ENCODE measurements around the gene UGP2.
"Not testable (repeated sequence)": the region's sequence is repeated elsewhere in the genome, so short reads cannot be mapped to it uniquely, and the experiment has no call there.

The UGP2 gene

GRCh38 chr2:63840081-63840784 lies 1.5 kb upstream of the UGP2 start:
- DNase-seq (ENCODE audit: low read depth in 1 of 2, low spot score in 1 of 2): no peak

GRCh38 chr2:63840785-63841253 lies 877 bp upstream of the UGP2 start:
- peak; percentile 92 to 96 for DNase-seq (ENCODE audit: low read depth in 1 of 2, low spot score in 1 of 2)

GRCh38 chr2:63842149-63843061 lies 709 bp downstream of the UGP2 start:
- no peak for DNase-seq (ENCODE audit: low read depth in 1 of 2, low spot score in 1 of 2)

DNA sequence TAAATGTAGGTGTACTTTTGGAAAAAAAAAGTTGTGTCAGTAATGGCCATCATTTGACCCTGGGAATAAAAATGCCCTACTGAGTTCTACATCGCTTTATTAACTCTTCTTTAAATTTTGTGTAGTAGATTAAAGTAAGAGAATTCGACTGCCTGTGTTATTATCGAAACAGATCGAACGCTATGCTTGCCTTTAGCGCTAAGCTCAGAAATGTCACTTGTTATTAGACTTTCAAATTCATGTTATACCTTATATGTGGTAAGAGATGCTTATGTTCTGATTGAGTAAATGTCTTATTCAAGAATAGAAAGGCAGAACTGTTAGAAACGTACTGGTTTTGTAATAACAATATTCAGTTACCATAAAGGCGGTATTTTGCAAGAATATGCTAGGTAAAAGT lies 1.4 kb downstream of the UGP2 start:
- no peak for DNase-seq (ENCODE audit: low read depth in 1 of 2, low spot score in 1 of 2)

DNA sequence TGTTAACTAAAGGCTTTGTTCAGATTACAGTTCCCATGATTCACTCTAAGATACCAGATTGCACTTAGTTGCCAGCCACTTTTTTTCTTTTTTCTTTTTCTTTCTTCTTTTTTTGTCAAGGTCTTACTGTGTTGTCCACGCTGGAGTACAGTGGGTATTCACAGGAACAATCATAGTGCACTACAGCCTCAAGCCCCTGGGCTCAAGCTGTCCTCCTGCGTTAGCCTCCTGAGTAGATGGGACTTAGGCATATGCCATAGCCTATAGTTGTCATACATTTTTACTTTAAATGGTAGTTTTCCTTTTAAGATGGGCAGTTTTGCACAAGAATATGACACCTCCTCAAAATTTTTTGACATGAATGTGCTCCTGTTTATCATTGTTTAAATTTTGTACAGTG lies 2.1 kb downstream of the UGP2 start:
- no peak for DNase-seq (ENCODE audit: low read depth in 1 of 2, low spot score in 1 of 2)

DNA sequence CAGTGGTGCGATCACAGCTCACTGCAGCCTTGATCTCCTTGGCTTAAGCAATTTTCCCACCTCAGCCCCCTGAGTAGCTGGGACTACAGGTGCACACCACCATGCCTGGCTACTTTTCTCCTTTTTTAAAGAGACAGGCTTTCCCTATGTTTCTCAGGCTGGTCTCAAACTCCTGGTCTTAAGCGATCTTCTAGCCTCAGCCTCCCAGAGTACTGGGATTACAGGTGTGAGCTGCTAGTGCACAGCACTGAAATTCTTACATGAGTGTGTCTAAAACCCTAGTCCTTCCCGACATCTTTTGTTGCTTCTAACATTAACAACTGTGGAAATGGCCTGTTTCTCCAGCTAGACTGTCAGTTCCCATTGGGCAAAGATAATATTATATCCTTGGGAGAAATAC lies 2.9 kb downstream of the UGP2 start:
- DNase-seq (ENCODE audit: low read depth in 1 of 2, low spot score in 1 of 2): no peak

GRCh38 chr2:63845866-63846265 lies 4.2 kb downstream of the UGP2 start:
- DNase-seq (ENCODE audit: low read depth in 1 of 2, low spot score in 1 of 2): no peak

DNA sequence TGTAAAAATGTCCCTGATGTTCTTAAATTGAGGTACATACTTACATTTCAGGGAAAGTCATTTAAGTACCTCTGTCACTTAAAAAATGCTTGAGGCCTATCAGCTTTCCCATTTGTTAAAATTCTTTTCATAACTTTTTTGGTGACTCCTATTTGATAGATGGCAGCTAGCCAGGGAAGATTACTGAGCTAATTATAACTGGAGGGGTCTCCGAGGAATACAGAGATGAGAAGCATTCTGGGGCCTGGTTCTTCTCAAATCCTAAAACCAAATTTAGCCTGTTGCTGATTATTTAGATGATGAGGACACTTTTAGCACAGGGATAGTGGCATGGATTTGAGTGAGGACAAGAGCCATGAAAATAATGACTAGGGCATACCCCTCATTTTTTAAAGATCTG lies 4.8 kb downstream of the UGP2 start:
- DNase-seq (ENCODE audit: low read depth in 1 of 2, low spot score in 1 of 2): no peak

- DNase-seq (ENCODE audit: low read depth in 1 of 2, low spot score in 1 of 2): not testable (repeated sequence)
These were observed 5.9 kb downstream of the UGP2 start for GRCh38 chr2:63847571-63847970.

DNA sequence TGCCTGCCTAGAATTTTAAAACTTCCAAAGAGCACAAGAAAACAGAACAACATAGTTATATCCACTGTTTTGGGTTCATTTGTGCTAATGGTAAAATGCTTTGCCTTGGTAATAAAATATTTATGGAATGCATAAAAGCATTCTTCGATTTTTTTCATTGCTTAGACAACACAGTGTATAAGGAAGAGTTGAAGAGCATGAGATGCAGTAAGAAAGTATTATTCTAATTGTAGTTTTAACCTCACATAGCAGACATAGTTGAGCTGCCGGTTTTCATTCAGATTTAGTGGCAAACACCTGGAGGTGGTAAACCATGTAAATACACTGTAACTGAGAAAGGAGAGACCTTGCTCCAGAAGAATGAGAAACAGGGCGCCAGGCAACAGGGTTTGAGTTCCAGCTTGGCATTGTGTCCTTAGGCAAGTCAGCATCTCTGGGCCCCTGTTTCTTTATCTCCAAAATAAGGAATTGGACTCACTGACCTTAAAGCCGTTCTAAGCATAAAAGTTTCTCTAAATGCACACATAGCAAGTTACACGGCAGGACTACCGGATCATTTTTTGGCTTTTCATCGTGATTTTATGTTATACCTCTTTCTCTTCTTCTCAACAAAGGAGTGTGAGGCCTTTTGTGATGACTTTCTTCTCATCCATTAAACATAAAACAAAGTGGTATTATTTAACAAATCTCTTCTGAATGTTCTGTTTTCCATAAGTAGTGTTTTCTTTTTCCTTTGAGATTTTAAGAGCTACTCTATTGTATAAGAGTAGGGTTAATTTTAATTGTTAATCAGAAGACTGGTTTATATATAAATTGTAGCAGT lies 7.9 kb downstream of the UGP2 start:
- DNase-seq (ENCODE audit: low read depth in 1 of 2, low spot score in 1 of 2): no peak

DNA sequence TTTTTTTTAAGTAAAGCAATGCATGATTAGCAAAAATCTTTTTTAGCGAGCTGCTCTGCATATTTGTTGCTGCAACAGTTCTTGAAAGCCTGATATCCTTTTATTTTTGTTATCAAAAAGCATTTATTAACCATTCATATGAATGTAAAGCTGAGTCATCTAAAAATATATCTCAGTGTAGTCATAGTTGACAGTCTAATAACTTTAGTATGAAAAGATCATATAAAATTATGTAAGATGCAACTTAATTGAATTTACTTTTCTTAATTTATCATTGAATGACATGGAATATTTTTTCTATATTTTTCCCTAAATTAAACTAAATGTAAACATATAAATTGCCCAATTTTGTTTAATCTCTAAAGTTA lies 8.5 kb downstream of the UGP2 start:
- DNase-seq (ENCODE audit: low read depth in 1 of 2, low spot score in 1 of 2): no peak

- no peak for DNase-seq (ENCODE audit: low read depth in 1 of 2, low spot score in 1 of 2)
These were observed 9.0 kb downstream of the UGP2 start for GRCh38 chr2:63850649-63851048.

DNA sequence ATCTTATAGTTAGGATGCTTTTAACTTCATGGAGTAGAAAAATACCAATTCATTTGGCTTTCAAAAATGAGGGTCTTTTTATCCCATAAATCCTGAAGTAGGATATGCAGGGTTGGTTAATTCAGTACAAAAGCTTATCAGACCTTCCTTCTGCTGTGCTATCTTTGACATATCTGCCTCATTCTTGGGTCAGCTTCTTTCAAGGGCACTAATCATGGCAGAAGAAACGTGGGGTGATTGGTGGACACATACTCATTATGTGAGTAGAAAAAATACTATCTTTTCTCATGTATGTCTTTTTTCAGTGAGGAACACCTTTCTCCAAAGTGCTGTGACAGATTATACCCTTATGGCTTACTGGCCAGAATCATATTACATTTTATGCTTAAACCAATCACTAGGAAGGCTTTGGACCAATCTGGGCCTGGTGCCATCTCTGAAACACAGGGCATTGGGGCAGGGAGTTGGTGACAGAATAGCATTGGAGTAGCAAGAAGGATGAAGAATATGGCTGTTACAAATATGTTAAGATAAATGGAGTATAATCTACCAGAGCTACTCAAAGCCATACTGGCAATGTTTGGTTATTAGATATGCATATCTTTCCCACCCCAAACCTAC lies 10.1 kb downstream of the UGP2 start:
- no peak for DNase-seq (ENCODE audit: low read depth in 1 of 2, low spot score in 1 of 2)

DNA sequence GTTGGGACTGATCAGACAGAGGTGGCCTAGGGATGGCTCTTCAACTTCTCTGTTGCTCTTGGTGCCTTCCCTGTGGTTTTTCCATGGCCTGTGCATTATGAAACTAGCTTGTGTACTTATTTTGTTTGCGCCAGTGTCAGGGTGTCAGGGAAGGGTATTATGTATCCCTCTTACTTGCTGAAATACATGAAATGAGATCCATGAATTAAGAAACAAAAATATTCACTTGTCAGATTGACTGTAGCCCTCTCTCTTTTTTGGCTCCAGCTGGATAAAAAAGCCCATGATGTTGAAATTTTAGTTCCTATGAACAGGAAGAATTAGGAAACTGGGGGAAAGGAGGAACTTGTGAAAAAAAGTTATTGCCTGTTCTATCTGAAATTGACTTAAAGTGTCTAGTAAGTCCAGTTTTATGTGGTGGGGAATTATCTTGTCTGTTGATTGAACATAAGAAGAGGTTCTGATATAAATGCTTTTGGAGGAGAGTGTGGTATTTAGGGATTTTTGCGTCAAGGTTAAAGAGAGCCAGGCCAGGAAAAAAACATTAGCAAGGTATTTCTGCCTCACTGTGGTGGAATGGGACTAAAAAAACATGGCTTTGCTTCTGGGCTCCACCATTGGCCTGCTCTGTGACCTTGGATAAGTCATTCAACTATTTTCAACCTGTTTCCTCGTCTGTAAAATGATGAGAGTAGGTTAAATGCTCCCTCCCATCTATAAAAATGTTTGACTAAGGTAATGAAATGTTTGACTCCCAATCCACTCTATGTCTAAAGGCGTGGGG lies 12.0 kb downstream of the UGP2 start:
- DNase-seq (ENCODE audit: low read depth in 1 of 2, low spot score in 1 of 2): no peak

- no peak for DNase-seq (ENCODE audit: low read depth in 1 of 2, low spot score in 1 of 2)
These were observed 14.0 kb downstream of the UGP2 start for GRCh38 chr2:63855418-63856302.

- DNase-seq (ENCODE audit: low read depth in 1 of 2, low spot score in 1 of 2): peak in 1 of 2 donors; percentile 18
These were observed 14.6 kb downstream of the UGP2 start for GRCh38 chr2:63856303-63856603.

DNA sequence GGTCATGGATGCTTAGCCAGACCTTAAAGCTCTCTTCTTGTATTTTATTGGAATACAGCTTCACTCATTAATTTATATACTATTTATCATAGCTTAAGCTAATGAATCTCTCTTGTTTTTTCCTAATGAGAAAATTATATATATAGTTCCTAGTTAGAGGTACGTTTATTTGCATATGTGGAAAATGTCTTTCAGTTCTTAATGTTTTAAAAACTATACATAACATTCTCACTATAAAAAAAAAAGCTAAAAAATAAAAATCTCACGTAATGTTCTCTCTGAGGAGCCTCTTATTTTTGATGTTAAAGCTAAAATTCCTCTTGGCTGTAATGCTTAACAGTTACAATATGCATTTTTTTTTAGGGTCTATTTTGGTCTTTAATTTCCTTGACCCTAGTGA lies 16.6 kb downstream of the UGP2 start:
- no peak for DNase-seq (ENCODE audit: low read depth in 1 of 2, low spot score in 1 of 2)

DNA sequence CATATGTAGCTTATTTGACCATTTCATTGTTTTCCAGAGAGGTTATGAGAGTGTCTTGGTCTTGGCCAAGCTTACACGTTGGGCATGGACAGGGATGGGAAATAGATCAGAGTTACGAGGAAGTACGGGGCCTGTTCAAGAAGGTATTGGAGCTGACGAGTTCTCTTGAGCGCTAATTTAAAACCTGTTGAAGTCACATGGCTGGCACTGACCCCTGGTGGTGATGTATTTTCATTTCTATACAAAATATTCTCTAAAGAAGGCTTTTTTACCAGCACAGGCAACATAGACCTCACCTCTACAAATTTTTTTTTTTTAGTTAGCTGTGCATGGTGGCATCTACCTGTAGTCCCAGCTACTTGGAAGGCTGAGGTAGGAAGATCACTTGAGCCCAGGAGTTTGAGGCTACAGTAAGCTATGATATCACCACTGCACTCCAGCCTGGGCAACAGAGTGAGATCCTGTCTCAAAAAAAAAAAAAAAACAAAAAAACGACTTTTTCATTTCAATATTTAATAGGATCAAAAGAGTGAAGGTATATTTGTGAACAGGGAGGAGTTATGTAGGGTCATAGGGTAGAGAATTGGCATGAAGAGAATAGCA lies 19.6 kb downstream of the UGP2 start:
- DNase-seq (ENCODE audit: low read depth in 1 of 2, low spot score in 1 of 2): peak in 1 of 2 donors; percentile 55

DNA sequence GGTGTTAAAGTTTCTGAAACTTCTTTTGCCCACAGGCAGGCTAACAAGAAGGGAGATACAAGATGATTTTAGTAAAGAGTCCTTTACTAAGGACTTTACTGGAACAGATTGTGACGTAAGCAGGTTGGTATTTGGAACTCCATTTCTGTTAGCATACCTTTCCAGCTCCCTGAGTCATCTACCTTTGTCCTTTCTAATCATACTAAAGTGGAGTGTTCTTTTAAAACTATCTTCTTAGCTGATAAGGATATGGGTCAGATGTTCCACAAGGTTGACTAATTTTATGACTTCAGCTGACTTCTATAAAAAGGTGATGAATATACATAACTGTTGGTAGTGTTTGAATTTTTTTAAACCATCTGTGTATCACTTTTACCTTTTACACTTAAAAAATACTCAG lies 21.1 kb downstream of the UGP2 start:
- no peak for DNase-seq (ENCODE audit: low read depth in 1 of 2, low spot score in 1 of 2)
